Measurements from ENCODE around the gene NCOA3.

The NCOA3 gene

DNA sequence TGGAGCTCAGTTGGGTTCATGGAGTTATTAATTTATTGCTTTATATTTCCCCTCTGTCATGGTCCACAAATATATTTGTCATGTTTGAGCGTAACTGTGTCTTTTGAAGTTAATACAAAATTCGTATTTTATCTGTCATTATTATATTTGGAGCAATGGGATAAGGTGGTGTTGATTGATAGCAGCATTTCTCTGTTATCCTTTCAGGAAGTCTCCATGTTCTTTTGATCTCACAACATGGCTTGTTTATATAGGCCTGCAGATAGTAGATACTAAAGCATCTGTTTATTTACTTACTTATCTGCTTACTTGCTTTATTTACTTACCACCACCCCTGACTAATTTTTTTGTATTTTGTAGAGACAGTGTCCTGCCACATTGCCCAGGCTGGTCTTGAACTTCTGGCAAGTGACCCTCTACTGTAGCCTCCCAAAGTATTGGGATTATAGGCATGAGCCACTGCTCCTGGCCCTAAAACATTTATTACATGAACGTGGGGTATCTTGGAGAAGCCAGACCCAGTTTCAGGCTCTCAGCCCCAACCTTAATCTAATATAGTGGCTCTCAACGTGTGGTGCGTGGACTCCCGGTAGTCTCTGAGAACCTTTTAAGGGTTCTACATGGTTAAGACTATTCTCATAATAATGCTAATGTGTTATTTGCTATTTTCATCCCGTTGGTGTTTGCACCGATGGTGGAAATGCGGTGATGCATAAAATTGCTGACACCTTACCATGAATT is 104.2 kb downstream of the NCOA3 start:
- no peak for DNase-seq

DNA sequence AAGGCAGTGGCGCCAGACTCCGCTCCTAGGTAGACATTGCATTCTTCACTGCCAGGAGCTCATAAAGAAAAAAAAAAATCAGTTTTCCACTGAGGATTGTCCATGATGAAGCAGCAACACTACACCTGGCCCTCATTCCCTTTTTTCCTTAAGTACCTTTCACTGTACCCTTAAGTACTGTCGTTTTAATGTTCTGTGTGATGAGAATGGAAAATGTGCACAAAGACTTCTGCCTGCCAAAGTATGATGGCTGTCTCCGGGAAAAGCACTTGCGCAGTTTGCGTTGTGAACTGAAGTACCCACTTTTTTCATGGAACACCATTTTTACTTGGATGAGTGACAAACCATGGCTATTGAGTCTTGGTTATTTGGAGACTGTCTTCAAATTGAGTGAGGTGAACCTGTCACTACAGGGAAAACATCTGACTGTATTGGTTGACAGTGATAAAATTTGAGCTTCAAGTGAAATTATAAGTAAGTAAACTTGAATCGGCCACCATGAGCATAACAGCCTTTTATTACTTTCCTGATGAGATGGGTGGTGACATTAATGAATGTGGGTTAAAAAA is 104.8 kb downstream of the NCOA3 start:
- DNase-seq, result no peak

DNA sequence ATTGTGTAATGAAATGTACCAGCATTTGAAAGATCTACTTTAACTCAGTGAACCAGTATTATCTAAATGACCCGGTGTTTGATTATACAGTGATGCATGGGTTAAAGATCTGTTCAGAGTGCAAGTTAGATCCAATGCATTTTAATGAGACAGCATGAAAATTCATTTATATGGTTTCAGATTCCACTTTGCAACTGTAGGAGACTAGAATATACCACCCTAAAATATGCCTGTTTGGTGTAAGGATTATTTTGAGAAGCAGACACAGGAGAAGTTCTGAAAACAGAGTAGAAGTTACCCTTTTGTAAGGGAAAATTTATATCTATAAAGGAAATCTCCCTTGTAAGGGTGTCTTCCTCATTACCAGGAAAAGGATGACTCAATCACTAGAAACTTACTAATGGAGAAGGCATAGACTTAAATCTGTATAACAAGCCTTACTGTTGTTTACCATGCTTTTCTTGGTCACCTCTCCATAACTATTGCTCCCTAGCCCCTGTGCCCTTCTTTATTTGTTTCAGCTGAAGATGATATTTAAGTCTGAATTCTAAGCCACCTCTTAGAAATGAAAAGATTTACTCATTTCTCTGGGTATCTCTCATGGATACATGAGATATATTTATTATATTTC is 105.4 kb downstream of the NCOA3 start:
- no peak for DNase-seq

DNA sequence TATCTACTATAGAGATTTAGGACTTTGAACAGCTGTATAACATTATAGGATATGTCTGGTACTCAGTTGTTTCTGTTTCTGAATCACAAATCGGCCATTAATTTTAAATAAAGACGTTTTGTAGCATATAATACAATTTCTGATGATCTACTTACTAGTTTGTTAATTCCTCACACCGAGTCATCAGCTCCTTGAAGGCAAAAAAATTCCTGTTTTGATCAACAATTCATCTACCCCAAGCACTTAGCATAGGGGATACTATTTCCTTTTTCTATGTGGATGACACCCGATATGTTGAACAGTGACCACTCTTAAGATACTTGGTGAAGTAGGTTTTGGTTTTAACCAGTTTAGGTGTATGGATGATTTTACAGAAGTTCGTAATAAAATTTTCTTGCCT is 107.3 kb downstream of the NCOA3 start:
- no peak for DNase-seq

DNA sequence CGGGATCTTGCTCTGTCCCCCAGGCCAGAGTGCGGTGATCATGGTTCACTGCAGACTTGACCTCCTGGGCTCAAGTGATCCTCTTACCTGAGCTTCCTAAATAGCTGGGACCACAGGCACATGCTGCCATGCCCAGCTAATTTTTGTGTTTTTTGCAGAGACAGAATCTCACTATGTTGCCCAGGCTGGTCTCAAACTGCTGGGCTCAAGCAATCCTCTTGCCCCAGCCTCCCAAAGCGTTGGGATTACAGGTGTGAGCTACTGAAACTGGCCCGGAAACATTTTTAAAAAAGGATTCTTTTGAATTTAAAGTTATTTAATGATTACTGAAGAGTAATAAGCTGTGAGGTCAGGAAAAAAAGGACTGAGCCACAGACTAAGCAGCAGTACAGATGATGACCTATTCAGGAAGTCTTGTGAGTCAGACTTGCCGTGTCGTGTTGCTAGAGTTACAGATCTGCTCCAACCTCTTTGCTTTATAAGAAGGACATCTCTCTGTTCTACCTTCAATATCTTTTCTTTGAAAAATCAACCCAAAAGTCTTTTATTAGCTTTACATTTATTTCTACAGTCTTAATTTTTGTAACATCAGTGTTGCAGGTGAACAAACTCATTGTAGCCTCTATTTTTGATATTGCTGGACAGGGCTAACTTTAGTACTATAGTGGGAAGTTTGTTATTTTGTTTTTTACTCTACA is 108.7 kb downstream of the NCOA3 start:
- no peak for DNase-seq

DNA sequence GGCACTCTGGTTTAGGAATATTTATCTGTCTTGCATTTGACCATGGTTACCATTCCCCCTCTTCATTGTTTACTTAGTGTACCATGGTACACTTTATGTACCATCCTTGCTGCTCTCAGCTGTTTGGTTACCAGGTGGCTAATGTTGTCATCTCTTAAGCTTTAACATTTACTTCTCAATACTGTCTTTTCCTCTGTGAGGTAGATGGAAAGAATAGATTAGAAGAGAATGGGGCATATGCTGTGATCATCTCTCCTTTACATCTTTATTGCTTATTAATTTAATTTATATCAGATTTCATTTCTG is 109.2 kb downstream of the NCOA3 start:
- no peak for DNase-seq

DNA sequence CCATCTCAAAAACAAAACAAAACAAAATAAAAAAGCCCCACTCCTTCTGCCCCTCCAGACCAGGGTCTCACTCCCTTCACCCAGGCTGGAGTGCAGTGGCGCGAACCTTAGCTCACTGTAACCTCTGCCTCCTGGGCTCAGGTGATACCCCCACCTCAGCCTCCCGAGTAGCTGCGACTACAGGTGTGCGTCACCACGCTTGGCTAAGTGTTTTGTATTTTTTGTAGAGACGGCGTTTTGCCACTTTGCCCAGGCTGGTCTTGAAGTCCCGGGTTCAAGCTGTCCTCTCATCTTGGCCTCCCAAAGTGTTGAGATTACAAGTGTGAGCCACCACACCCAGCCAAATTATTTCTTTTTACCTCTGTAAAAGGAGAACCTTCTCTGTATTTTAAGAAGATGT is 110.1 kb downstream of the NCOA3 start:
- no peak for DNase-seq

DNA sequence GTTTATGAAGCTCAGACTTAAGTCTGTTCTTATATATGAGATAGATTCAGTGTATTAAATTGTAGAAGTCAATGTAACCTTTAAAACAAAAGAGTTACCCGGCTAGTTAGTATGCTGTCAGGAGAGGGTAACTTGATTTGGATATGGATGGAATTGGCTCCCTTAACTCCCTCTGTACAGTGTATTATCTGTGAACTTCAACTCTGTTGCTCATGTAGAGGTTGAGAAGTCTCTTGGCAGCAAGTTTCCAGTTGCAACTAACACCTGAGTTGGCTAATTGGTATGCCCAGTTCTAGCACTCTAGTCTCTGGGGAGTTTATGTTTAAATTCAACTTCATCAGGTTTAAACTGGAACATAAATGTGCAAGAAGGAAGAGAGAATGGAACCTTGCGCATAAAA is 111.0 kb downstream of the NCOA3 start:
- no peak for DNase-seq

DNA sequence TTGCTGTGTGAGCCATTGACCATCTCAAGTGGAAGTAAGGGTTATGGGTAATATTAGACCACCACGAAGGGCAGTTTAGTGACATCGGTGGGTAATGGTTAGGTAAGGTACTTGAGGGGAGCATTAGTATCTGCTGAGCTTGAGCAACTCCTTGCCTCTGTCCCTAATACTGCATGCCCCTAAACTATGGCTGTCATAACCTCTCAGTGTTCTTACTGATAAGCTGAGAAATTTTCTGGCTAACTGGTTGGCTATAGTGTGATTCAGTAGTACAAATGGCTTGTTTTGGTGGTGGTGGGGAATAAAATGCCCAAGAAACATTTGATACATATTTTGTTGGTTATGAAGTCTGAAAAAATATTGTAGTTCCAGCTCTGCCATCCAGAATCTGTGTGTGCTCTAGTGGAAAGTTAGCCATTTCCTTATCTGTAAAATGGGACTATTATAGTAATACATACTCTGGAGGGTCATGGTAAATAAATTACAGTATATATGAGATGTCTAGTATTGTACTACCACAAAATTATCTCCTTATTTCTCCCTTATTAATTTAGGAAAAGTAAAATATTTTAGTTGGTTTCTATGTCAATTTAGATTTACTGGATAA is 113.1 kb downstream of the NCOA3 start:
- DNase-seq, result no peak

DNA sequence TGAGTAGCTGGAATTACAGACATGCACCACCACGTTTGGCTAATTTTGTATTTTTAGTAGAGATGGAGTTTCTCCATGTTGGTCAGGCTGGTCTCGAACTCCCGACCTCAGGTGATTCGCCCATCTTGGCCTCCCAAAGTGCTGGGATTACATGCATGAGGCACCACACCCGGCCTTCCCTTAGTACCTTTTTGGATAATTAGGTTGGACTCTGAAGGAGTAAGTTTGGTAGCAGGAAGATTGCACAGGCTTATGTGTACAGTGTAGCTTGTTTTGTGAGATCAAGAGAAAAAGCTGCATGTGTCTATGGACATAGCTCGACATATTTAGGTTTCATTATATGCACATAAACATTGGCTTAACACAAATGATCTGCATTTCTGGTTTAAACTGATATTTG is 116.8 kb downstream of the NCOA3 start:
- DNase-seq, result no peak

DNA sequence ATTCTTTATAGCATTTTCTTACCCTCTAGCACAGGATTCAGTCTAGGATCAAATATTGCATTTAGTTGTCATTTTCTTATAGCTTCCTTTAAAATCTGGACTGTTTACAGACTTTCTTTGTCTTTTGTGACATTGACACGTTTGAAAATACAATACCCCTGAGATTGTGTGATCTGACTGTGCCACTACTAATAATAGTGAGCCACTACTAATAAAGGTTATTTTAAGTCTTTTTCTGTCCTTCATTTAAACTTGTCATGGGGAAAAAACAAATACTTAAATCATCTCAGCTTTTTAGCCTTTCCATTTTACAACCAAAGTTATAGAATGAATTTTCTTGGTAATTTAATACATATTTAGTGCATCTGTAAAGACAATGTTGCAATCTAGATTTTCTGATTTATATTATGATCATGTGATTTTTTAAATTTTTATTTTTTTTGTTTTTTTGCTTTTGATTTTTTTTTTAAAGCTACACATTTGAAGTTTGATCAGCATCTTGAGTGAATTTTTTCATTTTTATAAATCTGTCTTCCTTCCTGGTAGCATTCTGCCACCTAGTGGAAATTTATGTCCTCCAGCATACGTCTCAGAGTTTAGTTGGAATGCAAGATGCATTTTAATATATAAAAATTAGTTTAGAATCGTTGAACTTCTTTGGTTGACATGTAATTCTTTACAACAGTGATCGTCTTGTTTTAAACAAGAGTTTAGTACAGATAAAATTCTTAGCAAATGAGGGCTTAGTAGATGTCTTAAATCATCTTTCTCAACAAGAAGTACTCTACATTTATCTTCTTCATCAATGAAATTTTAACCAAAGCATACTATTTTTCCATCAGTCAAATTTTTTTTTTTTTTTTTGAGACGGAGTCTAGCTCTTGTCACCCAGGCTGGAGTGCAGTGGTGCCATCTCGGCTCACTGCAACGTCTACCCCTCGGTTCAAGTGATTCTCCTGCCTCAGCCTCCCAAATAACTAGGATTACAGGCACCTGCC is 119.4 kb downstream of the NCOA3 start:
- DNase-seq, result no peak

DNA sequence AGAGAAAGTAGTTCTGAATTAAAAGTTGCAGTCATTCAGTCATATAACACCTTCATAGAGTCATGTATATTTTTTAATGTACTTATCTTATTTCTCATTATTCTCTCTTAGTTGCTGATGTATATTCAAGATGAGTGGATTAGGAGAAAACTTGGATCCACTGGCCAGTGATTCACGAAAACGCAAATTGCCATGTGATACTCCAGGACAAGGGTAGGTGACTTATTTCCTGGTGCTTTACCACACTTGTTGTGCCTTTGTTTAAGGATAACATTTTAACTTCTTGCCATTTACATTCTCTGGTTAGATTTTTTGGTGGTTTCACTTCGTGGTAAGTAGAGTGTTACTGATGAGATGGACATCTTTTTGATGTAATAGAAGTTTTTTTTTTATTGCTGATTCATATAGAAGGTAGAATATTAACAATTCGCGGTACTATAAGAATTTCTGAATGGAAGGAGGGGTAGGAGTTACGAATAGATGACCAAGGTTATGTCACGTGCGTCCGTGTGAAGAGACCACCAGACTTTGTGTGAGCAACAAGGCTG is 120.5 kb downstream of the NCOA3 start:
- no peak for DNase-seq

DNA sequence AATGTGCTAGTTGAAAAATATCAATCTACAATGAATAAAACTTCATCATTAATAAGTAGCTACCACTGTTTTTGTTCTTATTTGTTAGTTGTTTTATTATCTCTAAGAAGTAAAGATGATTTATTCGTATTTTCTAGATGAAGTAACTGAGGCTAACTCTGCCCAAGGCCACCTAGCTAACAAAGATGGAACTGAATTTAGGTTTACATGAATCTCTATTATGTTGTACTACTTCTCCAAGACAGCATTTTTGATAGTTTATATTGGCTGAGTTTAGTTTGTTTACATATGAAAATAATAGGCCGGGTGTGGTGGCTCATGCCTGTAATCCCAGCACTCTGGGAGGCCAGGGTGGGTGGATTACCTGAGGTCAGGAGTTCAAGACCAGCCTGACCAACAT is 121.5 kb downstream of the NCOA3 start:
- DNase-seq, result no peak

DNA sequence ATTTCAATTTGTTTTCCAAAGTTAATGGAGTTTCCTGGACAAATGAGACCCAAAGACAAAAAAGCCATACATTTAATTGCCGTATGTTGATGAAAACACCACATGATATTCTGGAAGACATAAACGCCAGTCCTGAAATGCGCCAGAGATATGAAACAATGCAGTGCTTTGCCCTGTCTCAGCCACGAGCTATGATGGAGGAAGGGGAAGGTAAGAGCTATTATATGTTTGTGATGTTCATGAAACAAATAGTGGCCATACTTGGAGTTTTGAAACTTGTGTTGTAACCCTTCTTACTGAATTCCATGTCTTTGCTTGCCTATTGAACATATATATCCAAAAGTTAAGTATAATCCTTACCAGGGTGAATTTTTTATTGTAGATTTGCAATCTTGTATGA is 125.9 kb downstream of the NCOA3 start:
- no peak for DNase-seq

DNA sequence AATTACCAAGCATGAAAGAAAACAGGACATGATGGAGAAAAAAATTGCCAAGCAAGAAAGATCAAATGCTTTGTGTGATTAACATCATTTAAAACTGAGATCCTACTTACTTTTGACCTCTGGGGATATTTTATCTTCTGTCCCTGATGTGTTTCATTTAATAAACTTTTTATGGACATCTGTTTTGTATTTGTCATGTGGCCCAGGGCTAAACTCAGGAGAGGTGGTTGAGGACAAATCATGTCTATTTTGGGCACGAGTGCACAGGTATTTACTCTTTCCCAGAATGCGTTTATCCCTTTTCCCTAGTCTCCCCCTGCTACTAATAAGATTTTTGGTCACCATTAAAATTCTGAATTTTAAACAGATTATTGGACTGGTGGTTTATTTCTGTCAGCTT is 128.2 kb downstream of the NCOA3 start:
- no peak for DNase-seq

DNA sequence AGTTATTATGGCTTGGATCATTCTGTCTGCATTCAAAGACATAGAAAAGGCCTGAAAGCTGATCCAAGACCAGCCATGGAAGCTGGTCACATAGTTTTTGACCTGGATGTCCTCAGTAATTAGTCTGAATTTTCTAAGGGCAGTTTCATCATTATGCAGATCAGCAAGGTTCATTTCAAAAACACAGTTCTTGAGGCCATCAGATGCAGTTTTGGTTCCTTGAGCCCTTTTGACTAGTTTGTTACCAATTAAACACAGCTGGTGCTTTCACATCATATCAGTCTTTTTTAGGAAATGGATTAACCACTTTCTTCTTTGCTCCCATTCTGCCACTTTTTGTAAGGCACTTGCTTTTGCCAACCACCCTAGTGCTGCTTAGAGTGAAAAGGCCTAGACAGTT is 129.4 kb downstream of the NCOA3 start:
- DNase-seq, result no peak

DNA sequence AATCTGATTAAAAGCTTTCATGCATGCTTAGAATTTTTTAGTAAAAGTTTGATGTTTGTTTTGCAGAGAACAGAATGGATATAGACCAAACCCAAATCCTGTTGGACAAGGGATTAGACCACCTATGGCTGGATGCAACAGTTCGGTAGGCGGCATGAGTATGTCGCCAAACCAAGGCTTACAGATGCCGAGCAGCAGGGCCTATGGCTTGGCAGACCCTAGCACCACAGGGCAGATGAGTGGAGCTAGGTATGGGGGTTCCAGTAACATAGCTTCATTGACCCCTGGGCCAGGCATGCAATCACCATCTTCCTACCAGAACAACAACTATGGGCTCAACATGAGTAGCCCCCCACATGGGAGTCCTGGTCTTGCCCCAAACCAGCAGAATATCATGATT is 133.6 kb downstream of the NCOA3 start:
- DNase-seq, result no peak

DNA sequence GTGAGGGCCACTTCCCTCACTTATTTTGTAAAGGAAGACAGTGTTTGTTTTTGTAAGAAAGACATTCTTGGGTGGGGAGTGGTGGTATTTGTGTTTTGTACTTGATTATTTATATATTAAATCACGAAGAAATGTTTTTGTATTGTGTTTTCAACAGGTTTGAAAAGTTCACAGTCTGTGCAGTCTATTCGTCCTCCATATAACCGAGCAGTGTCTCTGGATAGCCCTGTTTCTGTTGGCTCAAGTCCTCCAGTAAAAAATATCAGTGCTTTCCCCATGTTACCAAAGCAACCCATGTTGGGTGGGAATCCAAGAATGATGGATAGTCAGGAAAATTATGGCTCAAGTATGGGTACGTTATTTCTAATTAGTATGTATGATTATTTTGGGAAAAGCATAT is 137.2 kb downstream of the NCOA3 start:
- DNase-seq, result no peak

DNA sequence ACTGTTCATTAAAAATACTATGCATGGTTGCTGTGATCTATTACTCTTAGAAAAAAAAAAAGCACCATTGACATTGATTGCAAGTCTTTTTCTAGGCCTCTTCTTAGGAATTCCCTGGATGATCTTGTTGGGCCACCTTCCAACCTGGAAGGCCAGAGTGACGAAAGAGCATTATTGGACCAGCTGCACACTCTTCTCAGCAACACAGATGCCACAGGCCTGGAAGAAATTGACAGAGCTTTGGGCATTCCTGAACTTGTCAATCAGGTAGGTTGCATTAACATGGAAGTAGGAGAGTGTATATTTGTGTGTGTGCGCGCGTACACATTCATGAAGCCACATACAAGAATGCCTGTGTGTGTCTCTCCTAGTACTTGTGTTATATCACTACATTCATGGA is 140.4 kb downstream of the NCOA3 start:
- DNase-seq, result no peak

DNA sequence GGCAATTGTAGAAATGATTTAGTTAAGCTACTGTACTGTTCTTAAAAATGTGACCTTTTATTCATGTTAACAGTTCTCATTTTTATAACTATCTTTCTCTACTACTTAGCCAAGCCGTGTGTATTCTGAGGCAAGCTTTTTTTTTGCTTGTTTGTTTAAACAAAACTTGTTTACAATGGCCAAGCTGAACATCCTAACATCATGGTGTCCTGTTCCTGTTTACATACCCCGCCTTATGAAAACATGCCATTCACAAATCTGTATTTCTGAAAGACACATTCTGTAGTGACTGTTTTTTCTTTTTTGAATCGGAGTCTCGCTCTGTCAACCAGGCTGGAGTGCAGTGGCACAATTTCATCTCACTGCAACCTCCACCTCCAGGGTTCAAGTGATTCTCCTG is 140.9 kb downstream of the NCOA3 start:
- no peak for DNase-seq

DNA sequence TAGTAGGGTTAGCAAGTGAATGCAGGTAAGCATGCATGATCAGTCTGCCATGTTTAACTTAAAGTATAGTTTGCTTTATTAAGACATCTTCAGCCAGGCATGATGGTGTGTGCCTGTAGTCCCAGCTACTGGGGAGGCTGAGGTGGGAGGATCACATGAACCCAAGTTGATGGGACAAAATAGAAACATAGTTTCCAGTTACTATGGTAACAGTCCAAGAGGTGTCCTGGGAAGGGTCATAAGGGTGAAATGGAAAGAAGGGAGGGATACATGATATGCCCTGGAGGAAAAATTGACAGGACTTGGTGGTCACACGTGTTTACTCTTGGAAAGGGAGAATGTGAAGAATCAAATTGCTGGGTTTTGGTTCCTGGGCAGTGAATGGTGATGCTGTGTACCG is 143.9 kb downstream of the NCOA3 start:
- DNase-seq, result no peak

DNA sequence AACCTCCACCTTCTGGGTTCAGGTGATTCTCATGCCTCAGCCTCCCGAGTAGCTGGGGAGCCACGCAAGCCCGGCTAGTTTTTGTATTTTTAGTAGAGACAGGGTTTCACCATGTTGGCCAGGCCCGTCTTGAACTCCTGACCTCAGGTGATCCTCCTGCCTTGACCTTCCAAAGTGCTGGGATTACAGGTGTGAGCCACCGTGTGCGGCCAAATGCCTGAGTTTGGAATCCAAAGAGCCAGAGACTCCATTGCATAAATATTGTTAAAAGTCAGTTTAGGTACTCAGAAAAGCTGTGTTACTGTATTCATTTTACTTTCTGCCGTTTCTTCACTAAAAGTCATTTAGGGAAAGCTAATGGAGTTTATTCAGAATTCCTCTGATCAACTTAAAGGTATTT is 146.3 kb downstream of the NCOA3 start:
- DNase-seq, result no peak
